GM23248 (cell line): ENCODE results near the gene OR4D1.

ENCODE experiments used
- EZH2 ChIP-seq: fragments of 200-600 bp; sonication (generic); IDR thresholded peaks from 2 replicates; pipeline ENCODE4 v1.6.1; 2018; ENCODE audit warnings: antibody characterized with exemption, mild to moderate bottlenecking; ENCODE audit not compliant: insufficient read depth, poor library complexity, severe bottlenecking
- EZH2phosphoT487 ChIP-seq: fragments of 200-600 bp; sonication (generic); IDR thresholded peaks from 2 replicates; pipeline ENCODE4 v1.6.1; 2018; ENCODE audit warnings: antibody characterized with exemption, moderate library complexity, mild to moderate bottlenecking, low read depth; ENCODE audit not compliant: insufficient read depth

GRCh38 chr17:58119491-58119890 is 28.7 kb upstream of the OR4D1 start:
- no peak for TF ChIP-seq EZH2
- TF ChIP-seq EZH2phosphoT487 = no peak
